GM21717 (cell line): Measurements from ENCODE around the gene RNF214.
"Not testable (repeated sequence)": the region's sequence is repeated elsewhere in the genome, so short reads cannot be mapped to it uniquely, and the experiment has no call there.

Source experiments
- ATAC-seq: cut with Tn5 transposase; IDR thresholded peaks from one replicate; pipeline ENCODE4 v1.9.1; 2021; ENCODE audit warnings: mild to moderate bottlenecking, moderate library complexity; ENCODE audit not compliant: unreplicated experiment

Gene RNF214

DNA sequence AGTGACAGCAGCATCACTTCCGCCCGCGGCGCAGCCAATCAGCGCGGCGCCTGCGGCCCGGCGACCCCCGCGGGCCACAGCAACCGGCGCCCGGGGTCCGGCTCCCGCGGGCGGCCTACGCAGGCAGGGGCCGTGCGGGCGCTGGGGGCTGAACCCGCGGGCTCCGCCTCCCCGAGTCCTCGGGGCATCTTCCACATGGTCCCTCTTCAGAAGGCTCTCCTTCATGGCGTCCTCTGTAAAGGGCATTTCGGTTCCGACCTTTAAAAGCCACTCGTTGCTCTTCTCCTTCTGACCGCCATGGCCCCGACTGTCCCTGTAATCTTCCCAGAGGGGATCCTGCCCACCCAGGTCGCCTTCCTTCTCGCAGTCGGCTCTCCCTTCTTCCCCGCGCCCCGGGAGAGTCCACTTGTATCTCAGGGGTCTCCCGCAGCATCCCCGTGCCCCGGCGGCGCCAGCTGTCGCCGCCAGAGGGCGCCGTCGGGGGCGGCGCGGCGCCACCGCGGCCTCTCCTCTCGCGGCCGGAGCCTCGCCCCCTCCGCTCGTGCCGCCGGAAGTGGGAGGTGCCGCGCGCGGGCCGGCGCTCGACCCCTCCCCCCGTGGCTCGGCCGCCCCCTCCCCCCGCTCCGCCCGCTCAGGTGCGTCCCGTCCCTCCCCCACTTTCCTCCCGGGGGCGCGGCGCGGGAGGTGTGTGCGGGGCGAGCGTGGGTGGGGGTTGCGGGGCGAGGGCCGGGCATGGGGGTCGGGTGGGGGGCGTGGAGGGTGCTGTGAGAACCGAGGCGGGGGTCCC lies at the start of gene RNF214:
RNF214 (plus strand) TSS at position 580 of the 787 bp plus-strand sequence. CDS start 1,602 bp downstream, outside the sequence.
- ATAC-seq = peak; percentile 67

DNA sequence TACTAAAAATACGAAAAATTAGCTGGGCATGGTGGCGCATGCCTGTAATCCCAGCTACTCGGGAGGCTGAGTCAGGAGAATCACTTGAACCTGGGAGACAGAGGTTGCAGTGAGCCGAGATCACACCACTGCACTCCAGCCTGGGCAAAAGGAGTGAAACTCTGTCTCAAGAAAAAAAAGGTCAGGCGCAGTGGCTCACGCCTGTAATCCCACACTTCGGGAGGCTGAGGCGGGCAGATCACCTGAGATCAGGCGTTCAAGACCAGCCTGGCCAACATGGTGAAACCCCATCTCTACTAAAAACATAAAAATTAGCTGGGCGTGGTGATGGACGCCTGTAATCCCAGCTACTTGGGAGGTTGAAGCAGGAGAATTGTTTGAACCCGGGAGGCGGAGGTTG lies 49.3 kb upstream of the RNF214 start:
- ATAC-seq = not testable (repeated sequence)

DNA sequence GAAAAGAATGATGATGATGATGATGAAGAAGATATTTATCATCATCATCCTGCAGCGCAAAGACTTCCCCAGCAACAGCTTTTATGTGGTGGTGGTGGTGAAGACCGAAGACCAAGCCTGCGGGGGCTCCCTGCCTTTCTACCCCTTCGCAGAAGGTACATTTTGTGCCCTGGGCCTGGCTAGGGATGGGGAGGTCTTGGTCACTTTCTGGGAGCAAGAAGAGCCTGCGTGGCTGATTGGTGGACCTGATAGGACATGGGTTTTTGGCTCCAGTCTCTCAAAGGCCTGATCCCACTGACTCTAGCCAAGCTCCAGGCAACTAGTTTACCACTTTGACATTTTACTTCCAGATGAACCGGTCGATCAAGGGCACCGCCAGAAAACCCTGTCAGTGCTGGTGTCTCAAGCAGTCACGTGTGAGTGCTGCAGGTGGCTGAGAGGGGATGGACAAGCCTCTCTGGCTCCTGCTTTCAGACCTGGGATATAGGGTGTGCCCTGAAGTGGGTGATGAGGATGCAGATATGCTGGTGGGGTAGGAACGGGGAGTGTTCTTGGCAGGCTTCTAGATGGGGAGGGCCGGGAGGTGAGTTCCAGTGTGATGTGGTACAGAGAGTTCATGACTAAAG lies 48.6 kb upstream of the RNF214 start:
- no peak for ATAC-seq

DNA sequence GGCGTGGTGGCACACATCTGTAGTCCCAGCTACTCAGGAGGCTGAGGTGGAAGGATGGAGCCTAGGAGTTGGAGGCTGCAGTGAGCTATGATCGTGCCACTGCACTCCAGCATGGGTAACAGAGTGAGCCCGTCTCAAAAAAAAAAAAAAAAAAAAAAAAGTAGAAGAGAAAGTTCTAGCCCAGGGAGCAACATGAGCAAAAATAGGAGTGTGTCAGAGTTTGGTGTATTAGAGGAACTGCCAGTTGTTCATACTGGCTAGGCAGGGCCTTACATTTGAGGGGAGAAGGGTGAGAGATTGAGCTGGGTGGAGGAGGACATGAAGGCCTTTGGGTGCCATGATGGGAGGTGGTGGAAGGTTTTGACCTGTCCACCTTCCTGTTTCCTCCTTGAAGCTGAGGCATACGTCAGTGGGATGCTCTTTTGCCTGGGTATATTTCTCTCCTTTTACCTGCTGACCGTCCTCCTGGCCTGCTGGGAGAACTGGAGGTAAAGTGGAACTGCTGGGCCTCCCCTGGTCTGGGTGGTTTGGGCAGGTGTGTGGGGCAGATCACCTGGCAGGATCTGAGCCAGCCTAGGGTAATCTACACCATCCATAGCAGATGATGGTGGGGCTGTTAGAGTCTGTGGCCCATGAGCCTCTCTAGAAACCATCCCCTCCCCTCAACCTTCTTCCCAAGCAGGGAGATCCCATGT lies 46.6 kb upstream of the RNF214 start:
- ATAC-seq = no peak

DNA sequence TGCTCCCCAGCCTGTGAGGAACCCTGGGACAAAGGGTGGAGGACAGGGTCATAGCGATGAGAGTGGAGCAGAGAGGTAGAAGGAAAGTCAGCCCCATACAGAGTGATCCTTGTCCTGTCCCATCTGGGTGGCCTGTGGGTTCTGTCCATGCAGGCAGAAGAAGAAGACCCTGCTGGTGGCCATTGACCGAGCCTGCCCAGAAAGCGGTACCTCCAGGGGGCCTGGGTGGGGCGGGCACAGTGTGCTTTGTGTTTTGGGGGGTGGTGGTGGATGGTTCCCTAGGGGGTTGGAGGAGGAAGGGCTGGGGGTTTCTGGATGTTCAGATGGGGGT lies 46.1 kb upstream of the RNF214 start:
- no peak for ATAC-seq

DNA sequence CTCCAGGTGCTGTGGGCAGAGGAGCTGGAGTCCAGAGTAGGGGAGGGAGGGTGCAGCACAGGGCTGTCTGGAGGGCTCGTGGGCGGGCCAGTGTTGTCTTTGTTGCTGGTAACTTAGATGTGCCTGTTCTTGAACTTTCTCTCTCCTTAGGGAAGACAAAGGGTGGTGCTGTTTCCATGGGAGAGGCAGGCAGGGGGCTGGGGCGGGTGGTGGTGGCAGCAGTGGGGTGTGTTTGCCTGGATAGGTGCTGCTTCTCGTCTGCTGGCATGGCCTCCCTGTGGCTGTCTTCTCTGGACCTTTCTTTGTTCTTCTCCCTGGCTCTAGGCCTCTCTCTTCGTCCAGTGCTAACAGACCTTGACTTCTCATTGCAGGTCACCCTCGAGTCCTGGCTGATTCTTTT lies 45.5 kb upstream of the RNF214 start:
- ATAC-seq = no peak

DNA sequence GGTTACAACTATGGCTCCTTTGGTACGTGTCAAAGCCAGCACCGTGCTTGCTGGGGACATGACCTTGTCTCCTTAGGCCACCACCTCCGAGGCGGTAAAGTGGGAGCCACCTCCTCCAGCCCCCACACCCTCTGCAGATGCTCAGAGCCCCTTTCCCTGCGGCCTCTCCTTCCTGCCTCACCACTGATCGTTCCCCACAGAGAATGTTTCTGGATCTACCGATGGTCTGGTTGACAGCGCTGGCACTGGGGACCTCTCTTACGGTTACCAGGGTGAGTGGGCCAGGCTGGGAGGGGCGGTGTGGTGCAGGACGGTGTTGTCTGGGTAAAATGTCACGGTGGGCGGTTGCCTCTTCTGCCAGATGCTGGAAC lies 45.1 kb upstream of the RNF214 start:
- no peak for ATAC-seq

DNA sequence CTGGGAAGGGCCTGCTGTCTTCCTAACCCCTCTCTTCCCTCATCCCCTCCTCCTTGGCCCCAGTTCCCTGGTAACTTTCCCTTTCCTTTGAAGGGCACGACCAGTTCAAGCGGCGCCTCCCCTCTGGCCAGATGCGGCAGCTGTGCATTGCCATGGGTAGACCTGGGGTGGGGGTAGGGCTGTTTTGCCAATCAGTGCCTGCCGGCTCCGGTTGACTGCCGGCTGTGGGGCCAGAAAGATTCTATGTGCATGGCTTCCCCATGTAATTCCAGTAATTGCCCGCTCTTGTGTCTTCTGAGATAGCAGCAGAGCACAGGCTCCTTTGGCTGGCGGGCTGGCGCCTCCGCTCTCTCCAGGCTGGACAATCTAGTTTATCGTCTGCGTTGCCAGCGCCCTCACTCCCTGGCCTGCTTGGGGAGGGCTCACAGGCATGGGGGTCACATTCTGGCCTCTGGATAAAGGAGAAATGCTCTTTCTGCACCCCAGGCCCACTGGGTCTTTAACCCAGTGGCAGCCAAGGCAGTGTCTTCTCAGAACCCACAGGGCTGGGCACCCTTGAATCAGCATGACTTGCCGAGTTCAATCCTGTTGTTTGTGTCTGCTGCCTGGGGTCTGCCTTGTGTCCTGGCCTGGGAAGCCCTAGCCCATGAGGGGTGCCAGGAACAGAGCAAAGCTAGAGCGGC lies 44.5 kb upstream of the RNF214 start:
- ATAC-seq = no peak

DNA sequence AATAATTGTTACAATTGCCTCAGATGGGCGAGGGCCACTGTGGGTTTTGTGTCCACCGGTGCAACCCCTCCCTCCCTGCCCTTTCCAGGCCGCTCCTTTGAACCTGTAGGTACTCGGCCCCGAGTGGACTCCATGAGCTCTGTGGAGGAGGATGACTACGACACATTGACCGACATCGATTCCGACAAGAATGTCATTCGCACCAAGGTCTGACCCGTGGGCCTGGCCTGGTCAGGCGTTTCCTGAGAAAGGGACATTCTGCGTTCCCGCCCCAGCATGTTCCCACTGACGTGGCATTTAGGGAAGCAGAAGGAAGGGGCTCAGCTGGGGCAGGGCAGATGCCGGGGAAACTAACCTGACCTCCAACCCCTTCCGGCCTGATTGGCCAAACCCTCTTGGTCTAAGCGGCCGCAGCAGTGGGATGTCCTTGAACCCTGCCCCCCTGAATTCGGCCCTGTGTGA lies 43.8 kb upstream of the RNF214 start:
- ATAC-seq = no peak

DNA sequence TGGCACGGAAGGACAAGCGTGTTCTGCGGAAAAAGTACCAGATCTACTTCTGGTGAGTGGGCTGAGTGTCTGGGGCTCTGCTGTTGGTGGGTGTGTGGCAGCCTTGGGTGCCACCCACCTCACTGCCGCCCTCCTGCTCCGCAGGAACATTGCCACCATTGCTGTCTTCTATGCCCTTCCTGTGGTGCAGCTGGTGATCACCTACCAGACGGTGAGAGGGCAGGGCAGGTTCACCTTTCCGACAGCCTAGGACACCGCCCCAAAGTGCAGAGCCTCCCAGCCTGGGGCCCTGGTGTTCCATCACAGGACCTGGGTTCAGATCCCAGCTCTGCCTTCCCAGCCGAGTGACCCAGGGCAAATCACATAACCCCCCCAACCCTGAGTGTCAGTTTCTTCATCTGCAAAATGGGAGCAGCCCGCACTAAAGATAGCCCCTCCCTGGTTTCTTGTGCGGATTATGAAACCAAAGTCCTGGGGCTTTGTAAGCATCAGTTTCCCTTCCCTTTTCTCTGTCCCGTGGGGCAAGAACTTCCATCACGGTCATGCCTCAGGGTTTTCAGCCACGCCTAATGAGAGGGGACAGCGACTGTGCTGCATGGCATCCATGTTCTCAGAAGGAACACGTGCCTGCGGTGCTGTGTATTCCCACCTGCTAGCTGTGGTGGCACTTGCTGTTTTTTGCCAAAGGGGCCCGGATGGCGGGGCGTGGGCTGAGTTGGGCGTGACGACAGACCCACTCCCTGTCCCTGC lies 43.1 kb upstream of the RNF214 start:
- peak; percentile 76 for ATAC-seq

DNA sequence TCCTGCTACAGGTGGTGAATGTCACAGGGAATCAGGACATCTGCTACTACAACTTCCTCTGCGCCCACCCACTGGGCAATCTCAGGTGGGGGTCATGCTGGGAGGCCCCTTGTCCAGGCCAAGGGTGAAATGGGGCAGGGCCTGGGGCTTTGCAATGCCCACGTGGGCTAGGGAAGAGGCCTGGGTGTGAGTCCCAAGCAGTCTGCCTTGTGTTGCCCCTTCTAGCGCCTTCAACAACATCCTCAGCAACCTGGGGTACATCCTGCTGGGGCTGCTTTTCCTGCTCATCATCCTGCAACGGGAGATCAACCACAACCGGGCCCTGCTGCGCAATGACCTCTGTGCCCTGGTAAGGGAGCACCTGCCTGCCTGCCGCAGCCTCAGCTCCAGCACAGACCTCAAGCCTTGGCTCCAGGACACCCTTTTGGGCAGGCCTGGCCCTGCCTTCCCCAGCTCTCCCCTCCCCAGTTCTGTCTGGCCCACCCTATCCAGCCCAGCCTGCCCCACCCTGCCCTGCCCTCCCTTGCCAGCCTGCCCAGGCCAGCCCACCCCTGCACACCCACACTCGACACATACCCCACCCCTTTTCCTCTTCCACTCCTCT lies 42.4 kb upstream of the RNF214 start:
- no peak for ATAC-seq

DNA sequence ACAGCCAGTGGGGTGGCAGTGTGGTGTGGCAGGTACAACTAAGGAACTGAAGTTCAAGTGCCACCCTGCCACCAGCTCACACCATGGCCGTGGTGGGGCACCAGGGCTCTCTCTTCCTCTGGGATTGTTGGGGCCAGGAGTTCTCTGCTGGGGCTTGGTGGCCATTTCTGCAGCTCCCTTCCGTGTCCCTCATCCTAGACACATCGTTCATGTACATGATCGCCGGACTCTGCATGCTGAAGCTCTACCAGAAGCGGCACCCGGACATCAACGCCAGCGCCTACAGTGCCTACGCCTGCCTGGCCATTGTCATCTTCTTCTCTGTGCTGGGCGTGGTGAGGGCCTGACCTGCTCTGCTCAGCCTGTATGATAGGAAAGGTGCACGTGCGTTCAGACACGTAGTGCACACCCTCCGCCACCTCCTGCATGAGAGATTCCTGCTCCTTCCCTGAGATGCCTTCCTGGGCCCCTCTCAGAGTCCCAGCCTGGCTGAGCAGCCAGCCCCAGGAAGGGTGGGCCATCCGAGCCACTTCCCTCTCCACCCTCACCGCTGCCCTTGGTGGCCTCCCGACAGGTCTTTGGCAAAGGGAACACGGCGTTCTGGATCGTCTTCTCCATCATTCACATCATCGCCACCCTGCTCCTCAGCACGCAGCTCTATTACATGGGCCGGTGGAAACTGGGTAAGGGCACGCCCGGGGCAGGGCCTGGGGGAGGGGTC lies 40.6 kb upstream of the RNF214 start:
- ATAC-seq = no peak

DNA sequence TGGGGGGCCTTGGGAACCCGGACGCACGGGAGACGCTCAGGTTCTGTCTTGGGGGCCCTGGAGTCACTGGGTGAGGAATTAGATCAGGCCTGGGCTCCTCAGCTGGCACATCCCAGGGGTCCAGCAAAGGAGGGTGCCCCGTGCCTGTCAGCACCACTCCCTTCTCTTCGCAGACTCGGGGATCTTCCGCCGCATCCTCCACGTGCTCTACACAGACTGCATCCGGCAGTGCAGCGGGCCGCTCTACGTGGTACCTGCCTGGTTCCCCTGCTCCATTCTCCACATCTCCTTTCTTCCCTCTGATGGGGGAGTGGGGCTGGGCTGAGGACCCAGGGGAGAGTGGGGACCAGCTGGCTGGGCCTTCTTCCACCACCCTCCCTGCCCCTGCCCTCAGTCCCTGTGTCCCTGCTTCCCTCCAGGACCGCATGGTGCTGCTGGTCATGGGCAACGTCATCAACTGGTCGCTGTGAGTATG lies 40.0 kb upstream of the RNF214 start:
- no peak for ATAC-seq

DNA sequence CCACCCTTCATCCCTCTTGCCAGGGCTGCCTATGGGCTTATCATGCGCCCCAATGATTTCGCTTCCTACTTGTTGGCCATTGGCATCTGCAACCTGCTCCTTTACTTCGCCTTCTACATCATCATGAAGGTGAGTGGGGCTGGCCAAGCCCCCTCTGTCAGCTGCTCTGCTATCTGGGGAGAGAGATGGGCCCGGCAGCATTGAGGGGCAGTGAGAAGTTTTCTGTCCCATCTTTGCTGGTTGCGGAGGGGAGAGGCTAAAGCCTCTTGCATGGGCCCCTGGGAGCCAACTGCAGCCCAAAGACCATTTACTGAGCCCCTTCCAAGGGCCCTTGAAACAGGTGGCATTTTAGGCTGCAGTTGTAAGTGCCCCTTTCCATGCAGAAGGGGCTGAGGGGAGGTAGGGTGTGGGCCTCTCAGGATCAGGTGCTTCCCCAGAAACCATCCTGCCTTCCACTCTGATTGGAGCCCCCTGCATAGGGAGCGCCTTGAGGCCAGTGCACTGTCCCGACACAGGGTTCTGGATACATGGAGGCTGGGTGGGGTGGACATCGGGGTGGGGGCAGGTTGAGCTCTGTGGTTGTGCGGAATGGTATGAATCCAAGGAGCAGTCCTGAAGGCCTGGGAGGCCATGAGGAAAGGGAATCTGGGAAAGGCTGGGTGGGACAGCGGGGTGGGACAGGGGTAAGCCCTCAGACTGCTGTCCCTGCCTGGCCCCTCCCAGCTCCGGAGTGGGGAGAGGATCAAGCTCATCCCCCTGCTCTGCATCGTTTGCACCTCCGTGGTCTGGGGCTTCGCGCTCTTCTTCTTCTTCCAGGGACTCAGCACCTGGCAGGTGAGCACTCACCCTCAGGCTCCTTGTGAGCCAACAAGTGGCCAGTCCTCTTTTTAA lies 39.1 kb upstream of the RNF214 start:
- no peak for ATAC-seq

DNA sequence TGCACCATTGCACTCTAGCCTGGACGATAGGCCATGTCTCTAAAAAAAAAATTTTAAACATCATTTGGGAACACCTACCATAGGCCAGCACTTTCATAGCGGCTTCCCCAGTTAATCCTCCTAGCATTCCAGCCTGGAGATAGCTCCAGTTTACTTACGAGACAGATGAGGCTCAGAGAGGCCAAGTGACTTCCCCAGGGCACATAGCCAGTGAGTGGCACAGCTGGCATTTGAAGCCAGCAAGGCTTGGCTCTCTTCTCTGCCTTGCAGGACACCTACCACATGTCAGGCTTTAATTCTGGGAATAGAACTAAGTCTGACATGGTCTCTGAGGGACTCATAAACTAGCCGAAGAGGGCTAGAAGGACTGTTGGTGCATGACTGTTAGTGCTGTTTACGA lies 38.2 kb upstream of the RNF214 start:
- no peak for ATAC-seq

DNA sequence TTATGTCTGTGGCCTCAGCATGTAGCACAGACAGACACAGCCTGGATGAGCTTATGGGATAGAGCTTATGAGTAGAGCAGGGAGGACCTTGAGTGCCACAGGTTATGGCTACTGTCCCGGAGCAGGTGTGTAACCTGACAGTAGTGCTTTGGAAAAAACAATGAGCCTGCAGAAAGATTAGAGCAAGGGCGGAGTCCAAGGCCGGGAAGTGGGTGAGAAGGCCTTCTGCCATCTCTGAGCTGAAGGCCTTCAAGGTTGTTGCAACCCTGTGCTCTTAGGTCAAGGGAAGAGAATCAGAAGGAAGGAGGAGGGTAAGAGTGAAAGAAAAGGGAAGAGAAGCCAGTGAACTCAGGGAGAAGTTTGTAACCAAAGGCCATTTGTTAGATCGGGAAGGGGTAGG lies 37.2 kb upstream of the RNF214 start:
- ATAC-seq = no peak

DNA sequence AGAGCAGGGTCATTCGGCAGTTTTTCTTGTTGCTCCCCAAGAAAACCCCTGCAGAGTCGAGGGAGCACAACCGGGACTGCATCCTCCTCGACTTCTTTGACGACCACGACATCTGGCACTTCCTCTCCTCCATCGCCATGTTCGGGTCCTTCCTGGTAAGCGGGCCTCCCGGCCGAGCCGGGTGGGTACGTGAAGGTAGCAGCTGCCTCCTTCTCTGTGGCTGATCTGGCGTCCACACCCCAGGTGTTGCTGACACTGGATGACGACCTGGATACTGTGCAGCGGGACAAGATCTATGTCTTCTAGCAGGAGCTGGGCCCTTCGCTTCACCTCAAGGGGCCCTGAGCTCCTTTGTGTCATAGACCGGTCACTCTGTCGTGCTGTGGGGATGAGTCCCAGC lies 36.7 kb upstream of the RNF214 start:
- no peak for ATAC-seq

DNA sequence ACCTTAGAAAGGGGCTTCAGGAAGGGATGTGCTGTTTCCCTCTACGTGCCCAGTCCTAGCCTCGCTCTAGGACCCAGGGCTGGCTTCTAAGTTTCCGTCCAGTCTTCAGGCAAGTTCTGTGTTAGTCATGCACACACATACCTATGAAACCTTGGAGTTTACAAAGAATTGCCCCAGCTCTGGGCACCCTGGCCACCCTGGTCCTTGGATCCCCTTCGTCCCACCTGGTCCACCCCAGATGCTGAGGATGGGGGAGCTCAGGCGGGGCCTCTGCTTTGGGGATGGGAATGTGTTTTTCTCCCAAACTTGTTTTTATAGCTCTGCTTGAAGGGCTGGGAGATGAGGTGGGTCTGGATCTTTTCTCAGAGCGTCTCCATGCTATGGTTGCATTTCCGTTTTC lies 35.5 kb upstream of the RNF214 start:
- no peak for ATAC-seq
